Keratinocyte (primary cell): ENCODE results near the gene RALGPS1. TPM values are rescaled to one million over a fixed set of nuclear protein-coding genes. Genes with fewer than 3 reads are reported as not detected.

Source experiments
- DNase-seq: peaks from one replicate; pipeline ENCODE4 v3.0.0-alpha.2; 2011; ENCODE audit warnings: low read depth, missing footprints, low spot score
- FAIRE-seq: peaks from 2 replicates; lab custom pipeline; 2011; peaks lifted over from hg19 to GRCh38; lab: Jason Lieb, UNC
- H2AFZ ChIP-seq: 2 replicates; pipeline ENCODE4 v1.6.0; 2012; ENCODE audit warnings: low read length, control low read depth, inconsistent platforms; ENCODE audit not compliant: control insufficient read depth
- H3K27ac ChIP-seq: 2 replicates; pipeline ENCODE4 v1.5.1; 2011; ENCODE audit warnings: low read length; ENCODE audit not compliant: control insufficient read depth, insufficient read depth
- H3K27me3 ChIP-seq: 3 replicates; pipeline ENCODE4 v1.6.0; 2011; ENCODE audit warnings: low read length; ENCODE audit not compliant: control insufficient read depth, insufficient read depth; ENCODE audit errors: extremely low read depth
- H3K36me3 ChIP-seq, 2 experiments: 2 replicates in 1 of 2; 3 replicates in 1 of 2; pipeline ENCODE4 v1.5.1; 2011; ENCODE audit warnings: low read length in 2 of 2, mild to moderate bottlenecking in 1 of 2; ENCODE audit not compliant: control insufficient read depth in 2 of 2, insufficient read depth in 2 of 2; ENCODE audit errors: extremely low read depth in 1 of 2
- H3K4me1 ChIP-seq: 3 replicates; pipeline ENCODE4 v1.5.1; 2011; ENCODE audit warnings: low read length; ENCODE audit not compliant: control insufficient read depth, insufficient read depth; ENCODE audit errors: extremely low read depth
- H3K4me2 ChIP-seq: 3 replicates; pipeline ENCODE4 v1.6.0; 2011; ENCODE audit warnings: low read depth, low read length; ENCODE audit not compliant: control insufficient read depth, insufficient read depth; ENCODE audit errors: extremely low read depth
- H3K4me3 ChIP-seq, 3 experiments: fragments of 200-600 bp in 1 of 3; sonication (generic) in 1 of 3; 2 replicates in 2 of 3; 3 replicates in 1 of 3; pipeline ENCODE4 v1.5.1; 2011 to 2016; ENCODE audit warnings: low read length in 3 of 3, mild to moderate bottlenecking in 3 of 3, control low read depth in 2 of 3, inconsistent platforms in 1 of 3, low read depth in 1 of 3, mixed read lengths in 1 of 3, mixed run types in 1 of 3, moderate library complexity in 1 of 3; ENCODE audit not compliant: control insufficient read depth in 2 of 3, insufficient read depth in 2 of 3; ENCODE audit errors: extremely low read depth in 1 of 3
- H3K79me2 ChIP-seq: 2 replicates; pipeline ENCODE4 v1.6.0; 2012; ENCODE audit warnings: low read length; ENCODE audit not compliant: control insufficient read depth, insufficient read depth
- H3K9ac ChIP-seq: 3 replicates; pipeline ENCODE4 v1.6.0; 2011; ENCODE audit warnings: low read length; ENCODE audit not compliant: control insufficient read depth, insufficient read depth; ENCODE audit errors: extremely low read depth
- H3K9me1 ChIP-seq: 3 replicates; pipeline ENCODE4 v1.6.0; 2011; ENCODE audit warnings: low read length; ENCODE audit not compliant: control insufficient read depth, insufficient read depth; ENCODE audit errors: extremely low read depth
- H3K9me3 ChIP-seq: 2 replicates; pipeline ENCODE4 v1.5.1; 2012; ENCODE audit warnings: low read depth, low read length; ENCODE audit not compliant: control insufficient read depth
- H4K20me1 ChIP-seq: 3 replicates; pipeline ENCODE4 v1.6.0; 2011; ENCODE audit warnings: low read length; ENCODE audit not compliant: control insufficient read depth, insufficient read depth; ENCODE audit errors: extremely low read depth
- CTCF ChIP-seq, 3 experiments: IDR thresholded peaks in 1 of 3; conservative IDR thresholded peaks in 1 of 3; optimal IDR thresholded peaks in 1 of 3; 2 replicates in 2 of 3; 3 replicates in 1 of 3; pipeline versions ENCODE3 to v1.5.1; 2011; ENCODE audit warnings: low read length in 3 of 3, mild to moderate bottlenecking in 3 of 3, moderate library complexity in 2 of 3, control low read depth in 1 of 3, inconsistent platforms in 1 of 3; ENCODE audit not compliant: insufficient read depth in 2 of 3; ENCODE audit errors: extremely low read depth in 1 of 3
- EZH2 ChIP-seq: IDR thresholded peaks from one replicate; pipeline ENCODE4 v1.6.1; 2012; ENCODE audit warnings: inconsistent platforms, mild to moderate bottlenecking, low read length, moderate library complexity
- dilution Hi-C: fragments of 300-500 bp; cut with MboI; formaldehyde crosslinking; loops from one replicate; pipeline ENCODE4 v1.7.0; 2020; ENCODE audit warnings: low sequenced_read_pairs; ENCODE audit not compliant: extremely low pct_ligation_motif_present
- polyA plus RNA-seq, 5 experiments: library from polyadenylated mRNA; depleted of rRNA in 3 of 5; stranded (reverse) in 3 of 5; stranded (forward) in 1 of 5; unstranded in 1 of 5; fragments of >200 nt; gene quantifications; 1 replicate in 1 of 5; 2 replicates in 3 of 5; 3 replicates in 1 of 5; pipeline versions ENCODE4 v1.2.1 to v1.2.3, GENCODE V29; 2011 to 2012; ENCODE audit warnings: missing spikeins in 2 of 5, low read depth in 1 of 5, low replicate concordance in 1 of 5

The RALGPS1 gene
- polyA plus RNA-seq, 1 donor (not counting 4 experiments of a cell fraction or from before 2014, with no cell fraction given) = 0.56 TPM

DNA sequence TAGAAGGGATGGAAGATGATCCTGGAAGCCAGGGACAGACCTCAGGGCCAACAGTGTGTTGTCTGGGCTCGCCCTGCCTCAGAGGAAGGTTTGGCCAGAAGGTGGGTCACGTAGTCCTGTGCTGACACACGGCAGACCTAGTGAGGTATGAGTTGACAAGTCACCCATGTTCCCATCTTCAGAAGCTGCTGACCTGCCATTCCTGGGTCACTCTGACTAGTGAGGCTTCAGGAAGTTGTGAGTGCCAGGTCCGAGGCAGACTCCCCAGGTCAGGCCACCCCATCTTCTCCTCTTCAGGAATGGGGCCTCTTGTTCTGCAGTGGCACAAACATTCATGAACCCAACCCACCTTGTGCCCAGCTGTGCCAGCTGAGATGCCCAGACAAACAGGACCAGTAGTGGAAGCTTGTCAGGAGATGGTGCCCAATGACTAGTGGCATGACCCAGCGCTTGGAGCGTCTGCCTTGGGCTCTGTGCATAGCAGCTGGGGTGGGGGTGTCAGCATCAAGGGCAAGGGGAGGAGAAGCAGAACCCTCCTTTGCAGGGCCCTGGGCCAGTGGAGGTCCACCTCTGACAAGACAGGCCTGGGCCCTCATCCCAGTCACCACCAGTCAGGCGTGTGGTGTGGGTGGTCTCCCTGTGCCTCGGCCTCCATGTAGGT, 224.6 kb downstream of the RALGPS1 start:
- H3K9ac ChIP-seq = no peak overlapping the region
- H3K4me2 ChIP-seq = no peak overlapping the region
- H3K27ac ChIP-seq = no peak overlapping the region
- FAIRE-seq (no peak), DNase-seq (no peak)
- H4K20me1 ChIP-seq = no peaks in the 10 kb centered on the region
- no peak overlapping the region for H2AFZ ChIP-seq
- no peaks in the 10 kb centered on the region for H3K79me2 ChIP-seq
- TF ChIP-seq EZH2 (no peak), CTCF (optimal IDR thresholded peaks at IDR 0.05 in 1 of 3, IDR thresholded peaks at IDR 0.05 in 1 of 3, conservative IDR thresholded peaks at IDR 0.05 in 1 of 3; ENCODE audit: extremely low read depth in 1 of 3, insufficient read depth in 2 of 3, low read length in 3 of 3) (no peak)
- no peaks in the 10 kb centered on the region for H3K9me3 ChIP-seq
- H3K4me1 ChIP-seq = peaks cover 4% of the 10 kb centered on the region
- H3K36me3 ChIP-seq = no peaks in the 10 kb centered on the region
- no peak overlapping the region for H3K4me3 ChIP-seq
- dilution Hi-C loops = no loop called here
- H3K9me1 ChIP-seq = no peaks in the 10 kb centered on the region
- H3K27me3 ChIP-seq = peaks cover 6% of the 10 kb centered on the region

GRCh38 chr9:127139775-127140174, 225.2 kb downstream of the RALGPS1 start:
- FAIRE-seq (no peak), DNase-seq (no peak)
- no peak overlapping the region for H2AFZ ChIP-seq
- H3K4me3 ChIP-seq = no peak overlapping the region
- H3K27ac ChIP-seq = no peak overlapping the region
- dilution Hi-C loops = no loop called here
- H3K9me3 ChIP-seq = no peaks in the 10 kb centered on the region
- peaks cover 4% of the 10 kb centered on the region for H3K4me1 ChIP-seq
- no peaks in the 10 kb centered on the region for H3K9me1 ChIP-seq
- H3K79me2 ChIP-seq = no peaks in the 10 kb centered on the region
- TF ChIP-seq EZH2 (no peak), CTCF (optimal IDR thresholded peaks at IDR 0.05 in 1 of 3, IDR thresholded peaks at IDR 0.05 in 1 of 3, conservative IDR thresholded peaks at IDR 0.05 in 1 of 3; ENCODE audit: extremely low read depth in 1 of 3, insufficient read depth in 2 of 3, low read length in 3 of 3) (no peak)
- no peak overlapping the region for H3K4me2 ChIP-seq
- H3K27me3 ChIP-seq = peaks cover 6% of the 10 kb centered on the region
- H4K20me1 ChIP-seq = no peaks in the 10 kb centered on the region
- H3K36me3 ChIP-seq = no peaks in the 10 kb centered on the region
- H3K9ac ChIP-seq = no peak overlapping the region
